Cardiac muscle cell (in vitro differentiated cells and primary cell): ENCODE results near the gene PTOV1. TPM values are rescaled to one million over a fixed set of nuclear protein-coding genes. Genes with fewer than 3 reads are reported as not detected.
A peak's percentile ranks its signal among the peaks of the same experiment; 100 is the strongest.

Experiments used
- DNase-seq, 2 donors: peaks; one replicate each; pipeline versions ENCODE4 v3.0.0 to v3.0.0-alpha.2; 2010 to 2017; ENCODE audit warnings: low read depth in 1 of 2, low spot score in 1 of 2
- H3K27ac ChIP-seq: fragments of 200-600 bp; sonication (generic); 2 replicates; pipeline ENCODE4 v1.5.1; 2016
- H3K27me3 ChIP-seq: fragments of 200-600 bp; sonication (generic); 2 replicates; pipeline ENCODE4 v1.6.0; 2016; ENCODE audit warnings: control low read depth
- H3K36me3 ChIP-seq: fragments of 200-600 bp; sonication (generic); 2 replicates; pipeline ENCODE4 v1.5.1; 2016; ENCODE audit warnings: control low read depth
- H3K4me1 ChIP-seq: fragments of 200-600 bp; sonication (generic); 2 replicates; pipeline ENCODE4 v1.8.1; 2017; ENCODE audit warnings: low read depth, mild to moderate bottlenecking, mixed run types
- H3K4me3 ChIP-seq: fragments of 200-600 bp; sonication (generic); 2 replicates; pipeline ENCODE4 v1.5.1; 2016; ENCODE audit warnings: mild to moderate bottlenecking
- H3K9me3 ChIP-seq: fragments of 200-600 bp; sonication (generic); 2 replicates; pipeline ENCODE4 v1.5.1; 2017; ENCODE audit warnings: low read depth, mild to moderate bottlenecking, control low read depth
- CTCF ChIP-seq: IDR thresholded peaks from 2 replicates; pipeline ENCODE4 v1.5.1; 2012; ENCODE audit warnings: low read depth, mild to moderate bottlenecking, low read length
- polyA plus RNA-seq: library from polyadenylated mRNA; unstranded; fragments of >200 nt; fragmentation: Nextera tagmentation; extraction: Ambion mirVana; gene quantifications from 2 replicates; pipeline ENCODE4 v1.2.1, GENCODE V29; 2016
- total RNA-seq: library from RNA; depleted of rRNA; stranded (reverse); fragments of >200 nt; gene quantifications from 2 replicates; pipeline ENCODE4 v1.2.3, GENCODE V29; 2016

Gene PTOV1
- total and polyA plus RNA-seq, 2 experiments from 2014 or later: 290 to 583 TPM

- Histone ChIP-seq H3K27me3 (no peaks in the 10 kb centered on the region), H3K4me1 (no peaks in the 10 kb centered on the region), H3K27ac (no peak overlapping the region), H3K36me3 (peaks cover 27% of the 10 kb centered on the region), H3K4me3 (no peak overlapping the region), H3K9me3 (no peaks in the 10 kb centered on the region)
- no peak for DNase-seq
- TF ChIP-seq CTCF: no peak
Observed at GRCh38 chr19:49830766-49831165, 20.2 kb upstream of the PTOV1 start.

GRCh38 chr19:49831592-49831991, 19.4 kb upstream of the PTOV1 start:
- no peak for DNase-seq
- Histone ChIP-seq H3K27me3 (no peaks in the 10 kb centered on the region), H3K4me1 (no peaks in the 10 kb centered on the region), H3K27ac (no peak overlapping the region), H3K36me3 (peaks cover 27% of the 10 kb centered on the region), H3K9me3 (no peaks in the 10 kb centered on the region), H3K4me3 (no peak overlapping the region)
- TF ChIP-seq CTCF: no peak

GRCh38 chr19:49832556-49832955, 18.4 kb upstream of the PTOV1 start:
- Histone ChIP-seq H3K36me3 (peaks cover 27% of the 10 kb centered on the region), H3K4me1 (no peaks in the 10 kb centered on the region), H3K4me3 (no peak overlapping the region), H3K9me3 (no peaks in the 10 kb centered on the region), H3K27ac (no peak overlapping the region), H3K27me3 (no peaks in the 10 kb centered on the region)
- TF ChIP-seq CTCF: no peak
- DNase-seq: no peak

GRCh38 chr19:49833599-49833998, 17.4 kb upstream of the PTOV1 start:
- Histone ChIP-seq H3K4me3 (no peak overlapping the region), H3K27me3 (no peaks in the 10 kb centered on the region), H3K27ac (no peak overlapping the region), H3K36me3 (peaks cover 27% of the 10 kb centered on the region), H3K9me3 (no peaks in the 10 kb centered on the region), H3K4me1 (no peaks in the 10 kb centered on the region)
- DNase-seq: no peak
- TF ChIP-seq CTCF: no peak

- Histone ChIP-seq H3K36me3 (peaks cover 31% of the 10 kb centered on the region), H3K9me3 (no peaks in the 10 kb centered on the region), H3K27ac (peak overlapping the region; percentile 14), H3K27me3 (no peaks in the 10 kb centered on the region), H3K4me3 (no peak overlapping the region), H3K4me1 (peaks cover 11% of the 10 kb centered on the region)
- no peak for DNase-seq
- TF ChIP-seq CTCF: no peak
Observed at GRCh38 chr19:49835562-49835961, 15.4 kb upstream of the PTOV1 start.
